ENCODE measurements around the gene SRI.

- TF ChIP-seq CTCF (IDR thresholded peaks at IDR 0.05; ENCODE audit: poor library complexity), result no peak
- no peak for TF ChIP-seq EZH2phosphoT487 (IDR thresholded peaks at IDR 0.05; ENCODE audit: low read depth, severe bottlenecking, unreplicated experiment)
Observed at GRCh38 chr7:88212918-88213317, 6.9 kb downstream of the SRI start.
